HepG2 (cell line): Measurements from ENCODE around the gene CAPS2. TPM values are rescaled to one million over a fixed set of nuclear protein-coding genes. Genes with fewer than 3 reads are reported as not detected.

Experiments
- ATAC-seq: fragments of 200-7000 bp; cut with Tn5 transposase; 3 replicates; pipeline ENCODE4 v1.9.1; 2020; ENCODE audit warnings: mild to moderate bottlenecking, moderate library complexity
- BruUV-seq: library from RNA; stranded (reverse); fragments of 400-500 nt; replicated peaks from 2 replicates; lab custom pipeline; 2021; lab: Mats Ljungman, UMichigan
- CTCF ChIA-PET: fragments of 300-600 bp; formaldehyde crosslinking; extraction: SDS; loops from one replicate; lab custom pipeline; 2021; ENCODE audit warnings: low total read pairs, inconsistent platforms, low intra/inter-chr PET ratio; lab: Yijun Ruan, JAX
- POLR2A ChIA-PET: fragments of 350-600 bp; sonication (Branson Sonifier 250); formaldehyde crosslinking; loops from one replicate; lab custom pipeline; 2020; ENCODE audit warnings: antibody characterized with exemption, inconsistent platforms; lab: Yijun Ruan, JAX
- DNase-seq: peaks from one replicate; pipeline ENCODE4 v3.0.0-alpha.2; 2015; ENCODE audit warnings: low spot score
- FAIRE-seq: peaks from 3 replicates; lab custom pipeline; 2011; peaks lifted over from hg19 to GRCh38; lab: Jason Lieb, UNC
- H2AFZ ChIP-seq: one replicate; pipeline ENCODE4 v1.6.1; 2011; ENCODE audit warnings: low read length, inconsistent platforms
- H3K27ac ChIP-seq: fragments of 300-600 bp; 3 replicates; pipeline ENCODE4 v1.8.0; 2011; ENCODE audit warnings: mixed run types, mild to moderate bottlenecking, mixed read lengths, low read length, inconsistent platforms; ENCODE audit not compliant: insufficient read depth; ENCODE audit errors: extremely low read length
- H3K27me3 ChIP-seq, 2 experiments: fragments of 200-600 bp in 1 of 2; 2 replicates in 1 of 2; 3 replicates in 1 of 2; pipeline versions ENCODE4 v1.6.0 to v1.8.0; 2011; ENCODE audit warnings: low read length in 2 of 2, mild to moderate bottlenecking in 2 of 2, moderate library complexity in 2 of 2, inconsistent platforms in 1 of 2; ENCODE audit not compliant: insufficient read depth in 2 of 2, control insufficient read depth in 1 of 2
- H3K36me3 ChIP-seq, 2 experiments: fragments of 200-600 bp in 1 of 2; replicated peaks in 1 of 2; 2 replicates in 1 of 2; 3 replicates in 1 of 2; pipeline versions ENCODE4 v1.5.1 to v1.8.0; 2011; ENCODE audit warnings: low read length in 2 of 2, inconsistent platforms in 1 of 2; ENCODE audit not compliant: insufficient read depth in 2 of 2, control insufficient read depth in 1 of 2
- H3K4me1 ChIP-seq: 2 replicates; pipeline ENCODE4 v1.5.1; 2012; ENCODE audit warnings: low read length, inconsistent platforms; ENCODE audit not compliant: insufficient read depth
- H3K4me2 ChIP-seq: 2 replicates; pipeline ENCODE4 v1.6.0; 2011; ENCODE audit warnings: low read depth, low read length, inconsistent platforms
- H3K4me3 ChIP-seq, 3 experiments: fragments of 200-600 bp in 1 of 3; sonication (generic), shearing (Covaris generic) in 1 of 3; replicated peaks in 1 of 3; 2 replicates each; pipeline ENCODE4 v1.5.1; 2011 to 2016; ENCODE audit warnings: low read length in 3 of 3, inconsistent platforms in 2 of 3, low read depth in 2 of 3, mild to moderate bottlenecking in 2 of 3, control low read depth in 1 of 3, mixed read lengths in 1 of 3; ENCODE audit not compliant: insufficient read depth in 1 of 3
- H3K79me2 ChIP-seq: one replicate; pipeline ENCODE4 v1.6.1; 2011; ENCODE audit warnings: low read length, inconsistent platforms; ENCODE audit not compliant: insufficient read depth
- H3K9ac ChIP-seq: 2 replicates; pipeline ENCODE4 v1.6.0; 2011; ENCODE audit warnings: mild to moderate bottlenecking, low read depth, low read length, inconsistent platforms; ENCODE audit not compliant: insufficient read depth
- H3K9me3 ChIP-seq: 2 replicates; pipeline ENCODE4 v1.5.1; 2012; ENCODE audit warnings: mild to moderate bottlenecking, low read length
- H4K20me1 ChIP-seq: 2 replicates; pipeline ENCODE4 v1.6.0; 2011; ENCODE audit warnings: inconsistent platforms, mild to moderate bottlenecking, low read length, moderate library complexity; ENCODE audit not compliant: insufficient read depth
- AKAP8 ChIP-seq: sonication (generic); formaldehyde crosslinking; IDR thresholded peaks from 2 replicates; pipeline ENCODE4 v1.5.1; 2020; ENCODE audit warnings: mild to moderate bottlenecking, missing genetic modification reagents
- BATF2 ChIP-seq: sonication (generic); formaldehyde crosslinking; IDR thresholded peaks from 2 replicates; pipeline ENCODE4 v1.8.0; 2022; ENCODE audit warnings: mild to moderate bottlenecking, missing genetic modification reagents, moderate library complexity
- HNRNPK ChIP-seq: fragments of 200-400 bp; formaldehyde crosslinking; IDR thresholded peaks from 2 replicates; pipeline ENCODE4 v1.6.1; 2018; ENCODE audit warnings: low read length, low read depth, moderate library complexity, mild to moderate bottlenecking; ENCODE audit not compliant: poor library complexity, severe bottlenecking
- KDM4B ChIP-seq: sonication (generic); formaldehyde crosslinking; IDR thresholded peaks from 2 replicates; pipeline ENCODE4 v1.4.0; 2020; ENCODE audit warnings: missing genetic modification reagents
- MBNL3 ChIP-seq: fragments of 250-450 bp; sonication (Bioruptor Pico); conservative IDR thresholded peaks from 2 replicates; pipeline ENCODE4 v1.8.0; 2022; ENCODE audit warnings: mild to moderate bottlenecking, inconsistent platforms
- SKI ChIP-seq: fragments of 450-650 bp; IDR thresholded peaks from one replicate; pipeline ENCODE4 v1.6.1; 2018; ENCODE audit warnings: mild to moderate bottlenecking; ENCODE audit not compliant: partially characterized antibody
- STAT5B ChIP-seq: sonication (generic); formaldehyde crosslinking; IDR thresholded peaks from 2 replicates; pipeline ENCODE4 v1.4.0; 2020; ENCODE audit warnings: missing genetic modification reagents
- ZNF142 ChIP-seq: sonication (generic); formaldehyde crosslinking; IDR thresholded peaks from 2 replicates; pipeline ENCODE4 v1.4.0; 2020; ENCODE audit warnings: missing genetic modification reagents
- ZNF260 ChIP-seq: sonication (generic); formaldehyde crosslinking; IDR thresholded peaks from 2 replicates; pipeline ENCODE4 v1.4.0; 2020; ENCODE audit warnings: missing genetic modification reagents, low read depth, mild to moderate bottlenecking, borderline replicate concordance
- ZNF354B ChIP-seq: sonication (generic); formaldehyde crosslinking; IDR thresholded peaks from 2 replicates; pipeline ENCODE4 v1.8.0; 2022; ENCODE audit warnings: mild to moderate bottlenecking, missing genetic modification reagents
- ZNF451 ChIP-seq: sonication (generic); formaldehyde crosslinking; IDR thresholded peaks from 2 replicates; pipeline ENCODE4 v1.5.0; 2020; ENCODE audit warnings: mild to moderate bottlenecking, missing genetic modification reagents
- ZNF704 ChIP-seq: sonication (generic); formaldehyde crosslinking; IDR thresholded peaks from 2 replicates; pipeline ENCODE4 v1.8.1; 2023; ENCODE audit warnings: mild to moderate bottlenecking, inconsistent platforms, moderate library complexity, missing genetic modification reagents, borderline replicate concordance
- ZNF781 ChIP-seq: sonication (generic); formaldehyde crosslinking; IDR thresholded peaks from 2 replicates; pipeline ENCODE4 v1.5.1; 2020; ENCODE audit warnings: borderline replicate concordance, mild to moderate bottlenecking, missing genetic modification reagents; ENCODE audit errors: not compliant biosample characterization
- in situ Hi-C: cut with HindIII; loops from 2 replicates; pipeline ENCODE4 v1.10.0; 2017; ENCODE audit warnings: low pct_unique_long_range_greater_than_20kb; ENCODE audit not compliant: extremely low pct_ligation_motif_present
- intact Hi-C: fragments of 100-400 bp; cut with micrococcal nuclease; formaldehyde crosslinking; loops from one replicate; pipeline ENCODE4 v1.10.0; 2022; ENCODE audit not compliant: unreplicated experiment
- polyA plus RNA-seq, 8 experiments: library from polyadenylated mRNA; depleted of rRNA in 3 of 8; stranded (reverse) in 7 of 8; unstranded in 1 of 8; fragments of >200 nt; fragmentation: Illumina TruSeq in 4 of 8; extraction: Trizol in 4 of 8; gene quantifications; 2 replicates each; pipeline versions ENCODE4 v1.2.1 to v1.2.3, GENCODE V29; 2011 to 2016; ENCODE audit warnings: low read depth in 4 of 8, missing spikeins in 1 of 8, mixed read lengths in 1 of 8; ENCODE audit not compliant: insufficient read depth in 1 of 8
- total RNA-seq, 5 experiments: library from RNA; depleted of rRNA; stranded (reverse); fragments of >200 nt; fragmentation: Illumina TruSeq; extraction: Trizol; gene quantifications; 2 replicates each; pipeline ENCODE4 v1.2.3, GENCODE V29; 2016; ENCODE audit warnings: low read depth in 1 of 5
- TF ChIP-seq, protein P1 (sequence below): sonication (generic); formaldehyde crosslinking; IDR thresholded peaks from 2 replicates; pipeline ENCODE4 v1.5.0; 2020; ENCODE audit warnings: missing genetic modification reagents

The CAPS2 gene
- total and polyA plus RNA-seq, 2 of the 13 experiments (the other 11 are each of a cell fraction or from before 2014, with no cell fraction given) = 0.11 TPM; not detected in 1

- TF ChIP-seq ZNF142 (no peak), SKI (no peak)
Measured at GRCh38 chr12:75317784-75318183, 12.3 kb downstream of the CAPS2 start (continued).

- Histone ChIP-seq H3K27me3 (no peaks in the 10 kb centered on the region), H3K4me1 (no peaks in the 10 kb centered on the region), H3K9me3 (no peaks in the 10 kb centered on the region), H3K4me2 (no peak overlapping the region), H2AFZ (no peak overlapping the region), H3K9ac (no peak overlapping the region), H4K20me1 (no peaks in the 10 kb centered on the region), H3K79me2 (no peaks in the 10 kb centered on the region), H3K36me3 (no peaks in the 10 kb centered on the region), H3K4me3 (no peak overlapping the region), H3K27ac (no peak overlapping the region)
- DNase-seq (no peak), FAIRE-seq (no peak), ATAC-seq (no peak)
- ChIA-PET POLR2A (no interaction called here), CTCF (no interaction called here)
- in situ Hi-C loops (no loop called here), intact Hi-C loops (no loop called here)
- BruUV-seq = no TSS peak
- TF ChIP-seq MBNL3 (CRISPR knock-in tag) = no peak
- TF ChIP-seq AKAP8 (CRISPR knock-in tag) = no peak
- no peak for TF ChIP-seq ZNF260 (CRISPR knock-in tag)
- TF ChIP-seq ZNF354B = no peak
- TF ChIP-seq BATF2 (CRISPR knock-in tag) = no peak
- no peak for TF ChIP-seq STAT5B (CRISPR knock-in tag)
- TF ChIP-seq HNRNPK = no peak
- no peak for TF ChIP-seq ZNF781 (CRISPR knock-in tag)
- no peak for TF ChIP-seq ZNF704 (CRISPR knock-in tag)
- TF ChIP-seq SKI = no peak
- TF ChIP-seq KDM4B (CRISPR knock-in tag) = no peak
- no peak for TF ChIP-seq ZNF451
- TF ChIP-seq, protein P1, sequence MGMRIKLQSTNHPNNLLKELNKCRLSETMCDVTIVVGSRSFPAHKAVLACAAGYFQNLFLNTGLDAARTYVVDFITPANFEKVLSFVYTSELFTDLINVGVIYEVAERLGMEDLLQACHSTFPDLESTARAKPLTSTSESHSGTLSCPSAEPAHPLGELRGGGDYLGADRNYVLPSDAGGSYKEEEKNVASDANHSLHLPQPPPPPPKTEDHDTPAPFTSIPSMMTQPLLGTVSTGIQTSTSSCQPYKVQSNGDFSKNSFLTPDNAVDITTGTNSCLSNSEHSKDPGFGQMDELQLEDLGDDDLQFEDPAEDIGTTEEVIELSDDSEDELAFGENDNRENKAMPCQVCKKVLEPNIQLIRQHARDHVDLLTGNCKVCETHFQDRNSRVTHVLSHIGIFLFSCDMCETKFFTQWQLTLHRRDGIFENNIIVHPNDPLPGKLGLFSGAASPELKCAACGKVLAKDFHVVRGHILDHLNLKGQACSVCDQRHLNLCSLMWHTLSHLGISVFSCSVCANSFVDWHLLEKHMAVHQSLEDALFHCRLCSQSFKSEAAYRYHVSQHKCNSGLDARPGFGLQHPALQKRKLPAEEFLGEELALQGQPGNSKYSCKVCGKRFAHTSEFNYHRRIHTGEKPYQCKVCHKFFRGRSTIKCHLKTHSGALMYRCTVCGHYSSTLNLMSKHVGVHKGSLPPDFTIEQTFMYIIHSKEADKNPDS (CRISPR knock-in tag) = no peak
Measured at GRCh38 chr12:75315518-75315917, 14.6 kb downstream of the CAPS2 start.
